GM23338 (cell line): ENCODE results near the gene SPC24. TPM values are rescaled to one million over a fixed set of nuclear protein-coding genes. Genes with fewer than 3 reads are reported as not detected.

ENCODE experiments used
- ATAC-seq: fragments of 200-7000 bp; cut with Tn5 transposase; 3 replicates; pipeline ENCODE4 v1.9.1; 2020
- DNase-seq: peaks from one replicate; pipeline ENCODE4 v3.0.0-alpha.2; 2015; ENCODE audit warnings: low spot score
- H2AFZ ChIP-seq: fragments of 200-600 bp; sonication (generic); 2 replicates; pipeline ENCODE4 v1.8.0; 2016; ENCODE audit warnings: antibody characterized with exemption, mild to moderate bottlenecking, moderate library complexity
- H3F3A ChIP-seq: fragments of 200-600 bp; sonication (generic); replicated peaks from 2 replicates; pipeline ENCODE4 v1.8.0; 2017; ENCODE audit warnings: antibody characterized with exemption, mixed run types, low read depth
- H3K27ac ChIP-seq: fragments of 200-600 bp; sonication (generic); 2 replicates; pipeline ENCODE4 v1.6.1; 2016; ENCODE audit warnings: low read depth
- H3K27me3 ChIP-seq: fragments of 200-600 bp; sonication (generic); 2 replicates; pipeline ENCODE4 v1.8.0; 2016; ENCODE audit warnings: mild to moderate bottlenecking, mixed run types, moderate library complexity; ENCODE audit not compliant: insufficient read depth
- H3K36me3 ChIP-seq: fragments of 200-600 bp; sonication (generic); 2 replicates; pipeline ENCODE4 v1.8.0; 2016; ENCODE audit warnings: mild to moderate bottlenecking; ENCODE audit not compliant: insufficient read depth
- H3K4me1 ChIP-seq: fragments of 200-600 bp; sonication (generic); 2 replicates; pipeline ENCODE4 v1.8.0; 2016; ENCODE audit warnings: mild to moderate bottlenecking, moderate library complexity; ENCODE audit not compliant: insufficient read depth
- H3K4me2 ChIP-seq: fragments of 200-600 bp; sonication (generic); 2 replicates; pipeline ENCODE4 v1.7.1; 2017; ENCODE audit warnings: mixed run types
- H3K4me3 ChIP-seq: fragments of 200-600 bp; sonication (generic); 2 replicates; pipeline ENCODE4 v1.6.1; 2016; ENCODE audit warnings: mixed run types
- H3K79me2 ChIP-seq: fragments of 200-600 bp; sonication (generic); replicated peaks from 2 replicates; pipeline ENCODE4 v1.8.0; 2017; ENCODE audit warnings: mild to moderate bottlenecking; ENCODE audit not compliant: insufficient read depth
- H3K9me2 ChIP-seq: fragments of 200-600 bp; sonication (generic); 2 replicates; pipeline ENCODE4 v1.8.0; 2017; ENCODE audit not compliant: insufficient read depth
- H4K20me1 ChIP-seq: fragments of 200-600 bp; sonication (generic); replicated peaks from 2 replicates; pipeline ENCODE4 v1.8.0; 2017; ENCODE audit warnings: mild to moderate bottlenecking; ENCODE audit not compliant: insufficient read depth
- H3K27ac Mint-ChIP-seq: 2 replicates; pipeline ENCODE4 v1.8.0; 2020; ENCODE audit warnings: inconsistent platforms, mild to moderate bottlenecking, moderate library complexity, mixed read lengths
- H3K27me3 Mint-ChIP-seq: 3 replicates; pipeline ENCODE4 v1.8.0; 2022; ENCODE audit warnings: low read depth, mild to moderate bottlenecking, moderate library complexity, mixed read lengths, inconsistent platforms; ENCODE audit not compliant: insufficient read depth, poor library complexity
- H3K36me3 Mint-ChIP-seq: 3 replicates; pipeline ENCODE4 v1.8.0; 2021; ENCODE audit warnings: low read depth, mild to moderate bottlenecking, inconsistent platforms, moderate library complexity, mixed read lengths
- H3K4me1 Mint-ChIP-seq: 3 replicates; pipeline ENCODE4 v1.8.0; 2020; ENCODE audit warnings: mild to moderate bottlenecking, inconsistent platforms, mixed read lengths
- H3K4me3 Mint-ChIP-seq: 3 replicates; pipeline ENCODE4 v1.8.0; 2021; ENCODE audit warnings: moderate library complexity, mild to moderate bottlenecking, inconsistent platforms, mixed read lengths
- H3K9me3 Mint-ChIP-seq: 3 replicates; pipeline ENCODE4 v1.8.0; 2020; ENCODE audit warnings: moderate library complexity, mild to moderate bottlenecking, inconsistent platforms, mixed read lengths
- CREB1 ChIP-seq: fragments of 250-450 bp; sonication (Bioruptor Pico); IDR thresholded peaks from 2 replicates; pipeline ENCODE4 v1.5.0; 2020; ENCODE audit warnings: low read depth, mild to moderate bottlenecking, moderate library complexity
- CTCF ChIP-seq, 2 experiments: fragments of 200-600 bp in 1 of 2; sonication (generic) in 1 of 2; conservative IDR thresholded peaks; 2 replicates each; pipeline versions ENCODE4 v1.5.1 to v1.6.1; 2016 to 2017; ENCODE audit warnings: antibody characterized with exemption in 2 of 2, low read depth in 2 of 2, mild to moderate bottlenecking in 2 of 2, moderate library complexity in 1 of 2
- ETS1 ChIP-seq: IDR thresholded peaks from 2 replicates; pipeline ENCODE4 v1.6.1; 2016; ENCODE audit warnings: antibody characterized with exemption
- EZH2 ChIP-seq: fragments of 200-600 bp; sonication (generic); IDR thresholded peaks from one replicate; pipeline ENCODE4 v1.8.0; 2017; ENCODE audit warnings: antibody characterized with exemption, mild to moderate bottlenecking, low read depth; ENCODE audit not compliant: unreplicated experiment
- EZH2phosphoT487 ChIP-seq: fragments of 200-600 bp; sonication (generic); IDR thresholded peaks from one replicate; pipeline ENCODE4 v1.8.1; 2018; ENCODE audit warnings: antibody characterized with exemption; ENCODE audit not compliant: unreplicated experiment
- JUNB ChIP-seq: IDR thresholded peaks from one replicate; pipeline ENCODE4 v1.6.1; 2016; ENCODE audit warnings: antibody characterized with exemption; ENCODE audit not compliant: unreplicated experiment
- NANOG ChIP-seq: IDR thresholded peaks from 2 replicates; pipeline ENCODE4 v1.6.1; 2016; ENCODE audit warnings: antibody characterized with exemption, borderline replicate concordance
- POLR2AphosphoS5 ChIP-seq: IDR thresholded peaks from 2 replicates; pipeline ENCODE4 v1.6.1; 2016; ENCODE audit warnings: antibody characterized with exemption, low read depth
- STAT1 ChIP-seq: IDR thresholded peaks from one replicate; pipeline ENCODE4 v1.6.1; 2016; ENCODE audit warnings: antibody characterized with exemption; ENCODE audit not compliant: unreplicated experiment
- ZNF114 ChIP-seq: fragments of 250-450 bp; sonication (Bioruptor Pico); IDR thresholded peaks from 2 replicates; pipeline ENCODE4 v1.5.0; 2020; ENCODE audit warnings: mild to moderate bottlenecking, moderate library complexity
- ZNF462 ChIP-seq: fragments of 250-450 bp; sonication (Bioruptor Pico); IDR thresholded peaks from 2 replicates; pipeline ENCODE4 v1.5.0; 2020; ENCODE audit warnings: mild to moderate bottlenecking, moderate library complexity
- polyA plus RNA-seq: library from polyadenylated mRNA; unstranded; fragments of >200 nt; fragmentation: Nextera tagmentation; extraction: Ambion mirVana; gene quantifications from 2 replicates; pipeline ENCODE4 v1.2.1, GENCODE V29; 2016
- total RNA-seq: library from RNA; depleted of rRNA; stranded (reverse); fragments of >200 nt; shearing (Covaris generic); gene quantifications from 2 replicates; pipeline ENCODE4 v1.2.3, GENCODE V29; 2014

SPC24 gene
- total and polyA plus RNA-seq, 2 experiments from 2014 or later = 38.7 to 40.6 TPM

GRCh38 chr19:11171144-11171543 lies 15.6 kb upstream of the SPC24 start (continued):
- TF ChIP-seq CTCF (conservative IDR thresholded peaks at IDR 0.05; ENCODE audit: low read depth in 2 of 2) (no peak), POLR2AphosphoS5 (no peak), CREB1 (CRISPR knock-in tag) (no peak), EZH2 (no peak), ETS1 (no peak)

- Mint-ChIP-seq H3K9me3 (no peaks in the 10 kb centered on the region), H3K4me3 (no peak overlapping the region), H3K27ac (no peak overlapping the region), H3K4me1 (no peaks in the 10 kb centered on the region), H3K36me3 (peaks cover 44% of the 10 kb centered on the region), H3K27me3 (no peaks in the 10 kb centered on the region)
- DNase-seq (no peak), ATAC-seq (no peak)
- 0 out of 2 replicates have a peak, but pooled peaks cover 8% of the 10 kb centered on the region for H3K36me3 ChIP-seq
- H3K4me1 ChIP-seq = no peaks in the 10 kb centered on the region
- H3K9me2 ChIP-seq = no peaks in the 10 kb centered on the region
- H3K4me3 ChIP-seq = no peak overlapping the region
- peaks cover 5% of the 10 kb centered on the region; the same call in 1 of the 2 replicates for H3F3A ChIP-seq
- H4K20me1 ChIP-seq = no peaks in the 10 kb centered on the region; the same call in 1 of the 2 replicates
- H3K27me3 ChIP-seq = no peaks in the 10 kb centered on the region
- no peak overlapping the region for H3K27ac ChIP-seq
- H2AFZ ChIP-seq = no peak overlapping the region
- no peaks in the 10 kb centered on the region for H3K79me2 ChIP-seq
- H3K4me2 ChIP-seq = no peak overlapping the region
- no peak for TF ChIP-seq ZNF114
- no peak for TF ChIP-seq NANOG
- no peak for TF ChIP-seq STAT1
- no peak for TF ChIP-seq CREB1 (CRISPR knock-in tag)
- no peak for TF ChIP-seq JUNB
- TF ChIP-seq ETS1 = no peak
- no peak for TF ChIP-seq EZH2phosphoT487
- TF ChIP-seq EZH2 = no peak
- TF ChIP-seq POLR2AphosphoS5 = no peak
- no peak for TF ChIP-seq CTCF (conservative IDR thresholded peaks at IDR 0.05; ENCODE audit: low read depth in 2 of 2)
- TF ChIP-seq ZNF462 (CRISPR knock-in tag) = no peak
Observed at GRCh38 chr19:11169896-11170678, 14.5 kb upstream of the SPC24 start.
